ENCODE results near the gene CDK10. TPM values are rescaled to one million over a fixed set of nuclear protein-coding genes. Genes with fewer than 3 reads are reported as not detected.

Gene CDK10
- total RNA-seq, 1 donor from 2014 or later, result 79.6 TPM

DNA sequence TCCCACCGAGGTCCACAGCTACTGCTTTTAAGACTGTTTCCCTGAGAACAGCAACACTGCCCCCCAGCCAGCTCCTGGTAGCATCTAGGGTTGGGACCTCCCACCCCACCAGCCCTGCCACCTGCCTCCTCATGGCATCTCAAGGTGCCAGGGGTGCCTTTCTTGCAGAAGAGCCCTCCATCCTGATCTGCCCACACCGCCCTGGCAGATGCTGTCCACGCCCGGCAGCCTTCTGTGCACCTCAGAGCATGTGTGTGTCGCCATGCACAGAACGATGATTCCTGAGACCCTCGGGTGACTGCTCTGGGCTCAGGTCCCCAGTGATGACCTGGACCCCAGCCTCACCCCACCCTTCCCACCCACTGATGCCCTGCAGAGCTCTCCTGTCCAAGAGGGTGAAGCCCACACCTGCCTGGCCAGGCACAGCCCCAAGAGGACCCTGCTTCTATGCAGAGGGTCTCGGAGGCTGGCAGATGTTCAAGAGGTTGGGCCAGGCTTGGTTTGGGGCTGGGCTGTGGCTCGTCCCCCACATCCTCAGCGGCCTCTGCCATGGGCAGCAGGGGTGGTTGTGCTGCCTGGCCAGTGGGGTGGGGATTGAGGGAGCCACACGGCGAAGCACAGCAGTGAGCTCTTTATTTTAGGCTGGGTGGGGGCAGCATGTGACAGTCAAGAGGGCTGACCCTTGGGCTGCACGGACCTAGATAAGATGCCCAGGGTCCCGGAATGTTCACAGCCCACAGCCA lies 20.2 kb downstream of the CDK10 start:
- ATAC-seq (no peak), DNase-seq (no peak)
- Histone ChIP-seq H3K27ac (no peak overlapping the region), H3K27me3 (ENCODE audit: low read depth) (no peaks in the 10 kb centered on the region), H3K4me3 (no peak overlapping the region), H3K36me3 (no peaks in the 10 kb centered on the region), H3K4me1 (peaks cover 6% of the 10 kb centered on the region), H3K9me3 (no peaks in the 10 kb centered on the region)
- intact Hi-C loops (cut with DNase I), result loop anchor here (10.0 kb wide), 1 partner anchor 158 kb away; no protein-coding TSS in a partner anchor
- TF ChIP-seq, protein P1, sequence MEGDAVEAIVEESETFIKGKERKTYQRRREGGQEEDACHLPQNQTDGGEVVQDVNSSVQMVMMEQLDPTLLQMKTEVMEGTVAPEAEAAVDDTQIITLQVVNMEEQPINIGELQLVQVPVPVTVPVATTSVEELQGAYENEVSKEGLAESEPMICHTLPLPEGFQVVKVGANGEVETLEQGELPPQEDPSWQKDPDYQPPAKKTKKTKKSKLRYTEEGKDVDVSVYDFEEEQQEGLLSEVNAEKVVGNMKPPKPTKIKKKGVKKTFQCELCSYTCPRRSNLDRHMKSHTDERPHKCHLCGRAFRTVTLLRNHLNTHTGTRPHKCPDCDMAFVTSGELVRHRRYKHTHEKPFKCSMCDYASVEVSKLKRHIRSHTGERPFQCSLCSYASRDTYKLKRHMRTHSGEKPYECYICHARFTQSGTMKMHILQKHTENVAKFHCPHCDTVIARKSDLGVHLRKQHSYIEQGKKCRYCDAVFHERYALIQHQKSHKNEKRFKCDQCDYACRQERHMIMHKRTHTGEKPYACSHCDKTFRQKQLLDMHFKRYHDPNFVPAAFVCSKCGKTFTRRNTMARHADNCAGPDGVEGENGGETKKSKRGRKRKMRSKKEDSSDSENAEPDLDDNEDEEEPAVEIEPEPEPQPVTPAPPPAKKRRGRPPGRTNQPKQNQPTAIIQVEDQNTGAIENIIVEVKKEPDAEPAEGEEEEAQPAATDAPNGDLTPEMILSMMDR (IDR thresholded peaks at IDR 0.05), result no peak

DNA sequence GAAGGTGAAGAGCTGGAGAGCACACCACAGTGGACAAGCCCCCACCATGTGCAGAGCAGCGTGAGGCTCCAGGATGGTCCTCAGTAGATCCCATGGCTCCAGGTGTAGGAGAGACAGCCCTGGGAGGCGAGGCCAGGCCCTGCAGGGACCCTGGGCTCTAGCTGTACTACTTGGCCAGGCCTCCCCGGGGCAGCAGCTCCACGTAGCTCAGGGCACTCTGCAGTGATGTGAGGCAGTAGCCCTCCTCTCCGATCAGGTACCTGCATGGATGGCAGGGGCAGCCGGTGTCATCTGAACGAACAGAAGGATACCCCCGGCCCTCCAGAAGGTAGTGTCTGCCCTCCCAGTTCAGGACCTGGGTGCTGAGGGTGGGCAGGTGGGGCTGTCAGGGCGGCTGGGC lies 21.2 kb downstream of the CDK10 start:
- Histone ChIP-seq H3K27ac (no peak overlapping the region), H3K4me3 (no peak overlapping the region), H3K4me1 (peaks cover 14% of the 10 kb centered on the region), H3K9me3 (no peaks in the 10 kb centered on the region), H3K27me3 (ENCODE audit: low read depth) (peaks cover 8% of the 10 kb centered on the region), H3K36me3 (no peaks in the 10 kb centered on the region)
- intact Hi-C loops (cut with DNase I), result loop anchor here (10.0 kb wide), 1 partner anchor 157 kb away; no protein-coding TSS in a partner anchor
- ATAC-seq (no peak), DNase-seq (no peak)
- TF ChIP-seq, protein P1 (IDR thresholded peaks at IDR 0.05), result no peak

DNA sequence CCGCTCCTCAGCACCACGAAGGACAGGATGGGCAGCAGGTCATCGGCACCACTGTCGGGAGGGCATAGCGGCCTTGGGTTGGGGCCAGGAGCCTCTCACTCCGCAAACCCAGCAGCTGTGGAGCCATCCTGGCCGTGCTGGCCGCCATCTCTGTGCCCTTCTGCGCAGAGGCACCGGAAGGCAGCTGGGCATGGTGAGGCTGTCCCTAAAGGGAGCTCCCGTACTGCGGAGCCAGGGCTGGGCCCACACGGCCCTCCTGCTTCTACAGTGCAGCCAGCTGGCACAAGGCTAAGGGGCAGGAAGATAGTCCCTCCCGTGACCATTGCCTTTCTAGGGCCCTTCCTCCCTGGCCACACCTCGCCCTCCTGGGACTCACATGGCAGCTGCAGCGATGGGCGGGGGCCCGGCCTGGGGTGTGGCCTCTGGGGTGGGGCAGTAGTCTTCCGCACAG lies 22.0 kb downstream of the CDK10 start:
- Histone ChIP-seq H3K27me3 (ENCODE audit: low read depth) (peaks cover 13% of the 10 kb centered on the region), H3K27ac (no peak overlapping the region), H3K36me3 (no peaks in the 10 kb centered on the region), H3K9me3 (no peaks in the 10 kb centered on the region), H3K4me1 (peaks cover 14% of the 10 kb centered on the region), H3K4me3 (no peak overlapping the region)
- intact Hi-C loops (cut with DNase I), result loop anchor here (10.0 kb wide), 1 partner anchor 156 kb away; no protein-coding TSS in a partner anchor
- TF ChIP-seq, protein P1 (IDR thresholded peaks at IDR 0.05), result no peak
- ATAC-seq, result no peak
- DNase-seq, result no peak

DNA sequence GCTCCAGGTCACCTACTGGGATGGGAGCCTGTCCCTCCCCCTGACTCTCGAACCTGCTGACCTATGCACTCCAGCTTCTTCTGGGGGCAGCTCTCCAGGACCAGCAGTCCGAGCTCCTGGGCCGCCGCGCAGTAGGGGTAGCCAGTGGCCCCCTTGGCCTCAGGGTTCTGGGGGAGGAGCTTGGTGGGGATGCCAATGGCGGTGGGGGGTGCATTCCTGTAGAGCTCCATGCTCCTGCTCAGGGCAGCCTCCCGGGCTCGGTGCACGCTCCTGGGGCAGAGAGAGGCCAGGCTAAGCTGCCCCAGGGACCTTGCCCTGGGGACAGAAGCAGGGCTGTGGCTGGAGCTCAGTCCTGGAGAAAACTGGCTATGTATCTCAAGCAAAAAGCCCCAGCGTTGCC lies 22.7 kb downstream of the CDK10 start:
- Histone ChIP-seq H3K27me3 (ENCODE audit: low read depth) (peaks cover 13% of the 10 kb centered on the region), H3K4me1 (peaks cover 14% of the 10 kb centered on the region), H3K27ac (no peak overlapping the region), H3K9me3 (no peaks in the 10 kb centered on the region), H3K4me3 (no peak overlapping the region), H3K36me3 (no peaks in the 10 kb centered on the region)
- TF ChIP-seq, protein P1 (IDR thresholded peaks at IDR 0.05), result no peak
- intact Hi-C loops (cut with DNase I), result loop anchor here (10.0 kb wide), 1 partner anchor 156 kb away; no protein-coding TSS in a partner anchor
- ATAC-seq, result no peak
- DNase-seq, result no peak

DNA sequence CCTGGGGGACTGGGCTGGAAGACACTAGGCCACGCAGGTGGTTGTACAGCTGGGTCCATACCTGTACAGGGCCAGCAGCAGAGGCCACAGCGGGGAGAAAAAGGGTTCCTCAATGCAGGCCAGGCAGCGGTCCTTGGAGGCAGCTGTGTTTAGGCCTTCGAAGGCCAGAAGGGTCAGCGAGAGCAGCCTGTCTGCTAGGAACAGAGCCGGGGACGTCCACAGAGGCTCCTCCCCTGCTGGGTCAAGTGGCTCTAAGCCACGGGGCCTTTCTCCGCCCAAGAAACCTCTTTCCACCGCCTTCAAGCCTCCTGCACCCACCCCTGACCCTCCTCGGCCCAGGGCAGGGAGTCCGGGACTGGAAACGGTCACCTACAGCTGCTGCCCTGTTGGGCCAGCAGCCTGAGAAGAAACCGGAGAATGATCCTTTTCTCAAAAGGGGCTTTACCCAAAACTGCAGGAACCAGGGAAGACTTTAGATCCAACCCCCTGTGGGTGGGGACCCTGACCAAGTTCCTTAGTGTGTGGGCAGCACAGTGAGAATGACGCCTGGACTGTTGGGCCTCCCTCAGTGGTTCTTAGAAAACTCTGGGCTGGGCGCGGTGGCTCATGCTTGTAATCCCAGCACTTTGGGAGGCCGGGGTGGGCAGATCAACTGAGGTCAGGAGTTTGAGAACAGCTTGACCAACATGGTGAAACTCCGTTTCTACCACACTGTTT lies 23.4 kb downstream of the CDK10 start:
- peak; percentile 28 for DNase-seq
- Histone ChIP-seq H3K4me1 (peaks cover 14% of the 10 kb centered on the region), H3K9me3 (no peaks in the 10 kb centered on the region), H3K4me3 (no peak overlapping the region), H3K27ac (no peak overlapping the region), H3K27me3 (ENCODE audit: low read depth) (peaks cover 13% of the 10 kb centered on the region), H3K36me3 (no peaks in the 10 kb centered on the region)
- ATAC-seq, result no peak
- intact Hi-C loops (cut with DNase I), result loop anchor here (10.0 kb wide), 1 partner anchor 155 kb away; no protein-coding TSS in a partner anchor
- TF ChIP-seq, protein P1 (IDR thresholded peaks at IDR 0.05), result no peak

All from lower lobe of right lung (tissue), 2 donors.